Cardiac fibroblast (primary cell): Measurements from ENCODE around the gene TENM4.

Experiments used
- DNase-seq, 2 donors: peaks; one replicate each; pipeline versions ENCODE4 v3.0.0 to v3.0.0-alpha.2; 2010; ENCODE audit warnings: low read depth in 2 of 2
- H3K4me3 ChIP-seq, 2 donors: replicated peaks in 1 of 2; 1 replicate in 1 of 2; 2 replicates in 1 of 2; pipeline ENCODE4 v1.5.1; 2011; ENCODE audit warnings: low read depth in 2 of 2, low read length in 2 of 2, mild to moderate bottlenecking in 2 of 2, moderate library complexity in 1 of 2
- TF ChIP-seq, protein P1 (sequence below): IDR thresholded peaks from one replicate; pipeline ENCODE4 v1.5.1; 2011; ENCODE audit warnings: low read depth, mild to moderate bottlenecking, low read length, inconsistent platforms

Gene TENM4

GRCh38 chr11:78789375-78789774 is 651.5 kb downstream of the TENM4 start:
- no peak for DNase-seq
- H3K4me3 ChIP-seq, result no peak overlapping the region
- TF ChIP-seq, protein P1, sequence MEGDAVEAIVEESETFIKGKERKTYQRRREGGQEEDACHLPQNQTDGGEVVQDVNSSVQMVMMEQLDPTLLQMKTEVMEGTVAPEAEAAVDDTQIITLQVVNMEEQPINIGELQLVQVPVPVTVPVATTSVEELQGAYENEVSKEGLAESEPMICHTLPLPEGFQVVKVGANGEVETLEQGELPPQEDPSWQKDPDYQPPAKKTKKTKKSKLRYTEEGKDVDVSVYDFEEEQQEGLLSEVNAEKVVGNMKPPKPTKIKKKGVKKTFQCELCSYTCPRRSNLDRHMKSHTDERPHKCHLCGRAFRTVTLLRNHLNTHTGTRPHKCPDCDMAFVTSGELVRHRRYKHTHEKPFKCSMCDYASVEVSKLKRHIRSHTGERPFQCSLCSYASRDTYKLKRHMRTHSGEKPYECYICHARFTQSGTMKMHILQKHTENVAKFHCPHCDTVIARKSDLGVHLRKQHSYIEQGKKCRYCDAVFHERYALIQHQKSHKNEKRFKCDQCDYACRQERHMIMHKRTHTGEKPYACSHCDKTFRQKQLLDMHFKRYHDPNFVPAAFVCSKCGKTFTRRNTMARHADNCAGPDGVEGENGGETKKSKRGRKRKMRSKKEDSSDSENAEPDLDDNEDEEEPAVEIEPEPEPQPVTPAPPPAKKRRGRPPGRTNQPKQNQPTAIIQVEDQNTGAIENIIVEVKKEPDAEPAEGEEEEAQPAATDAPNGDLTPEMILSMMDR, result no peak

- DNase-seq, result no peak
- no peak overlapping the region for H3K4me3 ChIP-seq
- TF ChIP-seq, protein P1, result no peak
These were observed 652.3 kb downstream of the TENM4 start for GRCh38 chr11:78788533-78788932.

GRCh38 chr11:78787696-78788095 is 653.1 kb downstream of the TENM4 start:
- no peak for DNase-seq
- TF ChIP-seq, protein P1, result no peak
- H3K4me3 ChIP-seq, result no peak overlapping the region

GRCh38 chr11:78786746-78787145 is 654.1 kb downstream of the TENM4 start:
- TF ChIP-seq, protein P1, result no peak
- DNase-seq, result no peak
- no peak overlapping the region for H3K4me3 ChIP-seq

DNA sequence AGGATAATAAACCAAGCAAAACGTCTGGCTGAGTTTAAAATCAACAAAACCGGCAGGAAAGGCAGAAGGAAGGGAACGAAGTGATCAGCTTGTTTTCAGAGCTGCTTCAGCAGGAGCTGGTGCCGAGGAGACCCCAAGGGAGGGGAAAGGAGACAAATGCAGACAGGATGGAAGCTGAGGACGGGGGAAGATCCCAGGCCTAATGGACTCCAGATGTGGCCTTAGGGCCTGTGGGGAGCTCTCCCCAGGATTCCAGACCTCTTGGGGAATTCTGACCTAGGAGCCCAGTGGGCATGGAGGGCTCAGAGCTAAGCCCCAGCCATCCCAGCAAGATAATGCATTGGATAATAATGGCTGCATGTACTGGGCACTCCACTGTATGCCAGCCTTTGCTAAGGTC is 654.7 kb downstream of the TENM4 start:
- H3K4me3 ChIP-seq, result no peak overlapping the region
- TF ChIP-seq, protein P1, result no peak
- no peak for DNase-seq

DNA sequence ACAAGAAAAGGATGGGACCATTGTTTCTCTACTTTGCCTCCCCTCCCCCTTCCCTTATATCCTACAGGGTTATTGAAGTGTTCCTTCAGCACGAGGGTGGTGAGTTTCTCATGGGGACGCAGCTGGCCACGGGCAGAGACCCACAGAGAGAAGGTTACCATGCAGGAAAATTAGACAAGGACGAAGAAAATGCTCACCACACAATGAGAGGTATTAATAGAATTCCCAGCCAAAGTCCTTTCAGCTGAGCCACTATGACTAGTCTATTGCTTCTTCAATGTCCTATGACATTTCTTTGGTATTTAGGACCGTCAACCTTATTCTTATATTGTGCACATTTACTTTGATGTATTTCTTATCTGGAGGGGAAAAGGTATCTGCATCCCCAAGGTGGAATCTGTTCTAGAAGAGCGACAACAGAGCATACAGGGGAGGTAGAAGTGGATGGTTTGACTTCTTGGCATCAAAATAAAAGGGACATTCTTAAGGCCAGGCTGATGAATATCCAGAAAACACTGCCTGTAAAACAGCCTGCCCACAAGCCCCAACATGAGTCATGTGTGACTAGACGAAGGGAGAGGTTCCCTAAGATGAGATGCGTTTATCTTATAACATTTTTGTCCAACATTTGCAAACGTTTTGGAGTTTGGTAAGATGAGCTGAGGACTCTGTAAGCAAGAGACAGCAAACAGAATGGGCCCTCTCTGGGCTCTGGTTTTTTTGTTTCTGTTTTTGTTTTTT is 656.3 kb downstream of the TENM4 start:
- TF ChIP-seq, protein P1, result no peak
- no peak overlapping the region for H3K4me3 ChIP-seq
- peak; percentile 31 to 82 for DNase-seq

GRCh38 chr11:78783846-78784245 is 657.0 kb downstream of the TENM4 start:
- DNase-seq, result no peak
- TF ChIP-seq, protein P1, result no peak
- no peak overlapping the region for H3K4me3 ChIP-seq
